Parathyroid adenoma (tissue), 2 donors: ENCODE results near the gene PHF1.

ENCODE experiments used
- H2AFZ ChIP-seq: fragments of 300-600 bp; sonication (generic); one replicate; pipeline ENCODE4 v1.7.0; 2017; ENCODE audit warnings: antibody characterized with exemption, mild to moderate bottlenecking
- H3K27ac ChIP-seq: fragments of 300-600 bp; sonication (generic); one replicate; pipeline ENCODE4 v1.7.0; 2017
- H3K27me3 ChIP-seq: fragments of 300-600 bp; sonication (generic); one replicate; pipeline ENCODE4 v1.7.0; 2017; ENCODE audit warnings: low read length; ENCODE audit not compliant: control insufficient read depth, insufficient read depth
- H3K36me3 ChIP-seq: fragments of 300-600 bp; sonication (generic); one replicate; pipeline ENCODE4 v1.7.0; 2017; ENCODE audit warnings: low read length; ENCODE audit not compliant: control insufficient read depth, insufficient read depth
- H3K4me1 ChIP-seq: fragments of 300-600 bp; sonication (generic); one replicate; pipeline ENCODE4 v1.7.0; 2017; ENCODE audit warnings: control low read depth
- H3K4me2 ChIP-seq: fragments of 300-600 bp; sonication (generic); one replicate; pipeline ENCODE4 v1.7.0; 2017; ENCODE audit warnings: low read length
- H3K4me3 ChIP-seq: fragments of 300-600 bp; sonication (generic); one replicate; pipeline ENCODE4 v1.7.0; 2017; ENCODE audit warnings: low read depth, low read length
- H3K79me2 ChIP-seq: fragments of 300-600 bp; sonication (generic); one replicate; pipeline ENCODE4 v1.7.0; 2017; ENCODE audit warnings: control low read depth
- H3K9ac ChIP-seq: fragments of 300-600 bp; sonication (generic); one replicate; pipeline ENCODE4 v1.7.0; 2017; ENCODE audit warnings: mild to moderate bottlenecking
- H3K9me3 ChIP-seq: fragments of 300-600 bp; sonication (generic); one replicate; pipeline ENCODE4 v1.7.0; 2017; ENCODE audit warnings: low read length; ENCODE audit not compliant: control insufficient read depth
- CTCF ChIP-seq: fragments of 300-600 bp; sonication (generic); IDR thresholded peaks from one replicate; pipeline ENCODE4 v1.7.0; 2017; ENCODE audit warnings: antibody characterized with exemption, mild to moderate bottlenecking
- donor health status: primary hyperparathyroidism.

The PHF1 gene

GRCh38 chr6:33443619-33444504 is 33.0 kb downstream of the PHF1 start:
- Histone ChIP-seq H3K4me3 (no peak overlapping the region), H3K27me3 (no peaks in the 10 kb centered on the region), H3K4me2 (no peak overlapping the region), H3K4me1 (no peaks in the 10 kb centered on the region), H3K27ac (no peak overlapping the region), H3K9ac (no peak overlapping the region), H2AFZ (no peak overlapping the region), H3K79me2 (peaks cover 2% of the 10 kb centered on the region), H3K9me3 (no peaks in the 10 kb centered on the region), H3K36me3 (no peaks in the 10 kb centered on the region)
- TF ChIP-seq CTCF: no peak

DNA sequence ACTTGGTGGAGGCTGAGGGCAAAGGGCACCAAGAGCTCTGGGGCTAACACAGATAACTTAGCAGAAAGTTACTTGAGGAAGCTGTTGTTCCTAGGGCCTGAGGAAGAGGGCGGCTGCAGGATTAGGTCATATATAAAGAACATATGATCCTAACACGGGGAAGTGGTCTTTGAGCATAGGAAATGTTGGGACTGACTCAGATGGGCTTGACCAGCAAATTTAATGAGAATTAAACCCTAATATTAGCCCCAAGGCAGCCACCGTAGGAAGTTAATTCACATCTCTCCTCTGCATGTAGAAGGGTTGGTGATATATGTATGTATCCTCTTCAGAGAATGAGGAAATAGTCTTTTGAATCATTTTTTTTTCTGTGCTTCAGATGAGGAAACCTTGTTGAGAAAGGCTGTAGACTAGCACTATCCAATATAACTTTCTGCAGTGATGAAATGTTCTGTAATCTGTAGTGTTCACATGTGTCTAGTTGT is 34.3 kb downstream of the PHF1 start:
- H3K79me2 ChIP-seq: peaks cover 2% of the 10 kb centered on the region

DNA sequence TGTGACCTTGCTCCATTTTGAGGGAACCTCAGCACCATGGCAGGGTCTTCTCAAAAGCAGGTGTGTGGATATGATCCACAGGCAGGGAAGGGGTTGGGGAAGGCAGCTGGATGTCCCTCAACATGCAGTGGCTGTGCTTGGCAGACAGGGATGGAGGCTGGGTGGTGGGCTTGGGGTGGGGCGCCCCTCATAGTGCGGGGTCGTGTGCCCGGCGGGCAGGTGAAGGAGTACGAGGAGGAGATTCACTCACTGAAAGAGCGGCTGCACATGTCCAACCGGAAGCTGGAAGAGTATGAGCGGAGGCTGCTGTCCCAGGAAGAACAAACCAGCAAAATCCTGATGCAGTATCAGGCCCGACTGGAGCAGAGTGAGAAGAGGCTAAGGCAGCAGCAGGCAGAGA is 35.5 kb downstream of the PHF1 start:
- Histone ChIP-seq H3K36me3 (no peaks in the 10 kb centered on the region), H3K27ac (no peak overlapping the region)

More for the DNA sequence above, 34.3 kb downstream of the PHF1 start:
- Histone ChIP-seq H3K27me3 (no peaks in the 10 kb centered on the region), H3K4me3 (no peak overlapping the region), H3K9ac (no peak overlapping the region), H2AFZ (no peak overlapping the region), H3K27ac (no peak overlapping the region), H3K36me3 (no peaks in the 10 kb centered on the region), H3K9me3 (no peaks in the 10 kb centered on the region), H3K4me2 (no peak overlapping the region), H3K4me1 (no peaks in the 10 kb centered on the region)
- no peak for TF ChIP-seq CTCF

GRCh38 chr6:33450434-33450833 is 39.6 kb downstream of the PHF1 start:
- no peaks in the 10 kb centered on the region for H3K27me3 ChIP-seq
- no peaks in the 10 kb centered on the region for H3K36me3 ChIP-seq
- no peak overlapping the region for H2AFZ ChIP-seq
- H3K9ac ChIP-seq: no peak overlapping the region
- no peaks in the 10 kb centered on the region for H3K4me1 ChIP-seq
- H3K9me3 ChIP-seq: no peaks in the 10 kb centered on the region
- peaks cover 2% of the 10 kb centered on the region for H3K79me2 ChIP-seq
- no peak overlapping the region for H3K4me3 ChIP-seq
- H3K4me2 ChIP-seq: no peak overlapping the region
- no peak overlapping the region for H3K27ac ChIP-seq
- no peak for TF ChIP-seq CTCF

More for the DNA sequence above, 35.5 kb downstream of the PHF1 start:
- peaks cover 2% of the 10 kb centered on the region for H3K79me2 ChIP-seq
- no peak overlapping the region for H3K4me2 ChIP-seq
- no peak overlapping the region for H3K9ac ChIP-seq
- H2AFZ ChIP-seq: no peak overlapping the region
- H3K4me3 ChIP-seq: no peak overlapping the region
- TF ChIP-seq CTCF: no peak
- H3K4me1 ChIP-seq: no peaks in the 10 kb centered on the region
- no peaks in the 10 kb centered on the region for H3K27me3 ChIP-seq
- no peaks in the 10 kb centered on the region for H3K9me3 ChIP-seq
